GM23338 (cell line): Measurements from ENCODE around the gene ADAMTS14.
"Not testable (repeated sequence)": the region's sequence is repeated elsewhere in the genome, so short reads cannot be mapped to it uniquely, and the experiment has no call there.

Source experiments
- CREB1 ChIP-seq: fragments of 250-450 bp; sonication (Bioruptor Pico); IDR thresholded peaks from 2 replicates; pipeline ENCODE4 v1.5.0; 2020; ENCODE audit warnings: low read depth, mild to moderate bottlenecking, moderate library complexity
- CTCF ChIP-seq, 2 experiments: fragments of 200-600 bp in 1 of 2; sonication (generic) in 1 of 2; conservative IDR thresholded peaks; 2 replicates each; pipeline versions ENCODE4 v1.5.1 to v1.6.1; 2016 to 2017; ENCODE audit warnings: antibody characterized with exemption in 2 of 2, low read depth in 2 of 2, mild to moderate bottlenecking in 2 of 2, moderate library complexity in 1 of 2
- ETS1 ChIP-seq: IDR thresholded peaks from 2 replicates; pipeline ENCODE4 v1.6.1; 2016; ENCODE audit warnings: antibody characterized with exemption
- EZH2 ChIP-seq: fragments of 200-600 bp; sonication (generic); IDR thresholded peaks from one replicate; pipeline ENCODE4 v1.8.0; 2017; ENCODE audit warnings: antibody characterized with exemption, mild to moderate bottlenecking, low read depth; ENCODE audit not compliant: unreplicated experiment
- EZH2phosphoT487 ChIP-seq: fragments of 200-600 bp; sonication (generic); IDR thresholded peaks from one replicate; pipeline ENCODE4 v1.8.1; 2018; ENCODE audit warnings: antibody characterized with exemption; ENCODE audit not compliant: unreplicated experiment
- JUNB ChIP-seq: IDR thresholded peaks from one replicate; pipeline ENCODE4 v1.6.1; 2016; ENCODE audit warnings: antibody characterized with exemption; ENCODE audit not compliant: unreplicated experiment
- NANOG ChIP-seq: IDR thresholded peaks from 2 replicates; pipeline ENCODE4 v1.6.1; 2016; ENCODE audit warnings: antibody characterized with exemption, borderline replicate concordance
- POLR2AphosphoS5 ChIP-seq: IDR thresholded peaks from 2 replicates; pipeline ENCODE4 v1.6.1; 2016; ENCODE audit warnings: antibody characterized with exemption, low read depth
- REST ChIP-seq: IDR thresholded peaks from one replicate; pipeline ENCODE4 v1.6.1; 2018; ENCODE audit warnings: antibody characterized with exemption; ENCODE audit not compliant: unreplicated experiment
- STAT1 ChIP-seq: IDR thresholded peaks from one replicate; pipeline ENCODE4 v1.6.1; 2016; ENCODE audit warnings: antibody characterized with exemption; ENCODE audit not compliant: unreplicated experiment
- ZNF114 ChIP-seq: fragments of 250-450 bp; sonication (Bioruptor Pico); IDR thresholded peaks from 2 replicates; pipeline ENCODE4 v1.5.0; 2020; ENCODE audit warnings: mild to moderate bottlenecking, moderate library complexity
- ZNF331 ChIP-seq: fragments of 250-450 bp; sonication (Bioruptor Pico); IDR thresholded peaks from 2 replicates; pipeline ENCODE4 v1.5.0; 2020; ENCODE audit warnings: low read depth, mild to moderate bottlenecking, moderate library complexity

- not testable (repeated sequence) for TF ChIP-seq REST; EZH2; CTCF (conservative IDR thresholded peaks at IDR 0.05; ENCODE audit: low read depth in 2 of 2); POLR2AphosphoS5; JUNB; EZH2phosphoT487; ETS1; ZNF331; STAT1; CREB1 (CRISPR knock-in tag); ZNF114; NANOG
Measured at GRCh38 chr10:70639640-70640383, 32.5 kb upstream of the ADAMTS14 start.
